NCI-H1417 treated with DMSO at 0.1 percent for 48 hours (cell line): ENCODE measurements around the gene AK2.
"Not testable (repeated sequence)": the region's sequence is repeated elsewhere in the genome, so short reads cannot be mapped to it uniquely, and the experiment has no call there.

Experiments
- DNase-seq: peaks from one replicate; lab custom pipeline; 2025; lab: John Stamatoyannopoulos, UW

The AK2 gene

DNA sequence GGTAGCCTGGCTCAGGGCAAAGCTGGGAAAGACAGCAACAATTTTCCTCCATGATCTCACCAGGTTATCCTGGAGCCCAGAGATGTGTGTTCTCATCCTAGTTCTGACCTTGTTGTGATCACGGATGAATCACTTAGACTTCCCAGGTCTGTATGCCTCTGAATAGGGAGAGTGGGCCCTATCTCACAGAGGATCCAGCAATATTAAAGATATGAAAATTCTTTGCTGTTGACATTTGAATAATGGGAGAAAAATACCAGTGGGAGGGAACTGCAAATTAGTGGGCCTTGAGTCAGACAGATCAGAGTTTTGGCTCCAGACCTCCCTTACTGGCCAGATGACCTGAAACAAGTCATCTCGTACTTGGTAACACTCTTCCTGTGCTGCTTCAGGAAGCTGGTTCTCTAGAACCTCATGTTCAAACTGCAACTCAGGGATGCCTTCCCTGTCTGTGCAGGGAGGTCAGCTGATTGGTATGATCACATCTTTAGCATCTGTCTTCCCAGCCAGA lies 39.2 kb downstream of the AK2 start:
- DNase-seq: no peak

DNA sequence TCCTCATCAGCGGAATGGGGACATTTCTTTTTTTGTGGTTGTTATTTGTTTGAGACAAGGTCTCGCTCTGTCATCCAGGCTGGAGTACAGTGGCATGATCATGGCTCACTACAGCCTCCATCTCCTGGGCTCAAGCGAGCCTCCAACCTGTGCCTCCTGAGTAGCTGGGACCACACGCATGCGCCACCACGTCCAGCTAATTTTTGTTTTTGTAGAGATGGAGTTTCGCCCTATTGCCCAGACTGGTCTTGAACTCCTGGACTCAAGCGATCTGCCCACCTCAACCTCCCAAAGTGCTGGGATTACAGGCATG lies 43.4 kb downstream of the AK2 start:
- DNase-seq: not testable (repeated sequence)

DNA sequence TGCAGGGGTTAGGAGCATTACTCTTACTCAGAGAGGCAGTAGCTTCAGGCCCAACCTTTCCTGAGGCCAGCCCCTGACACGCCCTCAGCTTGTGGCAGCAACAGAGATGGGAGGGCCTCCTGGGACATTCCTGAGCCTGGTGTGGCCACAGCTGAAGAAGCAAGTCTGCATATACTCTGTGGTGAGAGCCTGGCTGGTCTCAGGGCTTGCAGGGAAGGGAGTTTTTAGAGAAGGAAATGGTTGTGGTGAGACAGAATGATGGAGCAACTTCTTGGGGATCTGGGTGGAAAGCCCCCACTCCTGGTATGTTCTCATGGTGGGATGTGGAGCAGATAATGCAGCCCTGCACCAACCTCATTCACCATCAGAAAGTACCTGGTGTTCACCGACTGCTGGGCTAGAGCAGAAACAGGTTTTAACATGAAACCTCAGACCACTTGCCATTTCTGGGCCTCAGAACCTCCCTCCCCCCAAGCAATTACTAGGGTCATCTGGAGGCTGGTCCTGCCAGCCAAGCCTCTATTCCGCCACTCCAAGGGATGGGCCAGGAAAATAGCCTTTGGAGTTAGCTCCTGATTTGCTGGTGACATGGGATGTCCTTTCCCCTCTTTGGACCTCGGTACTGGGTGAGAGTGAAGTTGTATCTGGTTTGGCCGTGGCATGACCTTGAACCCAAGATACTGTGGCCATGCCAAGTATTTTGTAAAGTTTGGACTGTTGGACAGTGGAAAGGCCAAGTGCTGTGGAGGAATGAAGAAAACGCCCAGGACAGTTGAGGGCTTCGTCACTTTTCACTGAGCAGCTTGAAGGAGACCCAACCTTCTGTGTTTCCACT lies 44.0 kb downstream of the AK2 start:
- no peak for DNase-seq

DNA sequence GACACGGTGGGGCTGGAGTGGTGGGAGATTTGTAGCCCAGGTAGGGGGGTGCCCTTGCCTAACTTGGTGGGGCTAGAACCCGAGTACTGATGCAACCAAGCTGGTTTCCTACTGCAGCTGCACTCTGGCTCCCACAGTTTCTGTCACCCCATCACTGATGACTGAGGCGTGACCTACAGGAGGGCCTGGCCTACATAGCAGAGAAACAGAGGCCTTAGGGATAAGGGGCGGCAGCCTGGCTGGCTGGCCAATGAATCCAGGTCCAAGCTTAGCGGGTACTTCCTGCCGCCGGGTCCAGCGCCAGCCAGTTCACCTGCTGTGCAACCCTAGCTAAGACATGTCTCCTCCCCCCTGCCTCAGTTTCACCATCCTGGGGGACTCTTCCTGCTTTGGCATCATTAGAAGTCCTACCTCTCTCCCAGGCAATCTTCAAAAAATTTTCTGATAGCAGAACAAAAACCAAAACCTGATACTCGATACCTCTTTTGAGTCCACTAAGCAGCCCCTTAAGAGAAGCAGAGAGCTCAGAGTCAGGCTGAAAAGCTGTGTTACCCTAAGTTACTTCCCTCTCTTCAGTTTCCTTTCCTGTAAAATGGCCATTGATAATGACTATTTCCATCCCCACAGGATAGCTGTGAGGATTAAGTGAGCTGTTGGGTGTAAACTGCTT lies 44.7 kb downstream of the AK2 start:
- DNase-seq: no peak

DNA sequence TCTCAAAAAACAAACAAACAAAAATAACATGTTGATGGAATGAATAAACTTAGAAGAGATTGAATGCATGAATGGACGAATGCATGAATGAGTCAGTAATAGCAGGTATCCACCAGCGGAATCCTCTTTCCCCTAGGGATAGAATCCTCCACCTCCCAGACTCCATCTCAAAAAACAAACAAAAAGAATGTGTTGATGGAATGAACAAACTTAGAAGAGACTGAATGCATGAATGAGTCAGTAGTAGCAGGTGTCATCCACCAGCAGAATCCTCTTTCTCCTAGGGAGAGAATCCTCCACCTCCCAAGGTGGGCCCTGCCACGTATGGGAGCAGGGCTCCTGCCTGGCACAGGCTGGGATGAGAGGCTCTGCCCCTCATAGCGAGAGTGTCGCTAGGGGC lies 45.3 kb downstream of the AK2 start:
- no peak for DNase-seq

DNA sequence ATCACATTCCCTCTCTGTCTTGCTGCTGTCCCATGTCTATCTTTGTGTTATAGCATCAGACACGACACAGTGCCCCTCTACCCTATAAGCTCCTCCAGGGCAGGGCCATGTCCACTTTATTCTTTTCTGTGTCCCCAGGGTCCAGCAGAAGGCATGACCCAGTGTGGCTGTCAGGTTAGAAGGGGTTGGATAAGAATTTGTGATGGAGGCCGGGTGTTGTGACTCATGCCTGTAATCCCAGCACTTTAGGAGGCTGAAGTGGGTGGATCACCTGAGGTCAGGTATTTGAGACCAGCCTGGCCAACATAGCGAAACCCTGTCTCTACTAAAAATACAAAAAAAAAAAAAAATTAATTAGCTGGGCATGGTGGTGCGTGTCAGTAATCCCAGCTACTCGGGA lies 45.8 kb downstream of the AK2 start:
- no peak for DNase-seq

DNA sequence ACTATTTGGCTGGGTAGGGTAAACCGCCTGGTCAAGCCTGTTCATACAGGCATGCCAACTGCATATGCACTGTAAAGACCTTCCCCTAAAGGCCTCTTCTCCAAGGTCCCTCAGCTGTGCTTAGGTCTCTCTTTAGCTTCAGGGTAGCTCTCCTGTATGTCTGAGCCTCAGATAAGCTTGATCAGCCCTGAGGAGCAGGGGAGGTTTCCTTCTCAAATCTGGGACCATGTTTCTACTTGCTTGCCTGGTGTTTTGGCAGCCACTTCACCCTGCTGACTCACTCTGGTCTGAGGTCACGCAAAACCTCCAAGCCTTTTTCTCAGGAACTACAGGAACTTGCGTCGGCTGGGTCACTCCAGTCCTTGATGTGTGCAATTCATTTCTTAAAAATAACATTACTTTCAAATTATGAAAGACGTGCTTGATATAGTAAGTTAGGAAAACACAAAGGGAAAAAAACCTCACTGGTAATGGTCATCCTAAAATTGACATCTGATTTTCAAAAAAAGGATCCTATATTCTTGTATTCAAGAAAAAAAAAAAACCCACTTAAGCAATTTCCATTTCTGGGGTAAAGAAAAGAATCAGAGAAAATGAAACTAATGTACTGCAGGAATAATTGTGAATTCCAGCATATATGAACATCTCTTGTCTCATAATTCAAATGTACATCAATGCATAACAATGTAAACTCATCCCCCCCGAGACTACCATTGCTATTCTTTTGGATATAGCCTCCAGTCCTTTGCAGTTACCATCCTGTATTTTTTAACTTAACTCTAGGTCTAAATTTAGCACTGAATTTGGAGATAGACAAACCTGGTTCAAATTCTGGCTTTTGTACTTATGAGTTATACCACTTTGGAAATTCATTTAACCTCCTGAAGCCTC lies 47.3 kb downstream of the AK2 start:
- no peak for DNase-seq

DNA sequence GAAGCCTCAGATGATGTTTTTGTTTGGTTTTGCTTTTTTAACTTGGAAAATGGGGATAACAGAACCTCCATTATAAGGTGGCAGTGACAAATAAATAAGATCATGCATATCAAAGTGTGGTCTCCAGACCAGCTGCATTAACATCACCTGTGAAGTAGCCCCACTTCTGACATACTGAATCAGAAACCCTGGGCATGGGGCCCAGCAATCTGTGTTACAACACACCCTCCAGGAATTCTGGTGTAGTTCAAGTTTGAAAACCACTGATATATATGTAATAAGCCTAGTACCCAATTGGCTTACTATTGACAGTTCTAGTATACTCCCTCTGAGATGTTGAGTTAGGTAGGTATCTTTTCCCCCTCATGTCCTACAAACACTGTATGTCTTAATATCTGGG lies 48.0 kb downstream of the AK2 start:
- no peak for DNase-seq

DNA sequence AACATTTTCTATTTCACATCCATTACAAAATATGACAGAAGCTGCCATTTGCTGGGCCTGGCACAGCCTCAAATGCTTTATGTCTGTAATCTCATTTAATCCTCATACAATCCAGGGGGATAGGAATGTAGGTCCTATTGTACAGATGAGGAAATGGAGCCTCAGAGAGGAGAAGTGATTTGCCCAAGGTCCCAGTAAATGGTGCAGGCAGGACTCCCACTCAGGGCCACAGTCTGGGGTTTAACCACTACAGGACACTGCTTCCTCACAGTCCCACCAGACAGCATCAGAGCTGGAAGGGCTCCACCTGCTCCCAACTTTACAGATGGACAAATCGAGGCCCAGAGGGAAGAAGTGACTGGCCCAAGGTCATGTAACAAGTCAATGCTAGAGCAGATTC lies 51.5 kb downstream of the AK2 start:
- DNase-seq: no peak

DNA sequence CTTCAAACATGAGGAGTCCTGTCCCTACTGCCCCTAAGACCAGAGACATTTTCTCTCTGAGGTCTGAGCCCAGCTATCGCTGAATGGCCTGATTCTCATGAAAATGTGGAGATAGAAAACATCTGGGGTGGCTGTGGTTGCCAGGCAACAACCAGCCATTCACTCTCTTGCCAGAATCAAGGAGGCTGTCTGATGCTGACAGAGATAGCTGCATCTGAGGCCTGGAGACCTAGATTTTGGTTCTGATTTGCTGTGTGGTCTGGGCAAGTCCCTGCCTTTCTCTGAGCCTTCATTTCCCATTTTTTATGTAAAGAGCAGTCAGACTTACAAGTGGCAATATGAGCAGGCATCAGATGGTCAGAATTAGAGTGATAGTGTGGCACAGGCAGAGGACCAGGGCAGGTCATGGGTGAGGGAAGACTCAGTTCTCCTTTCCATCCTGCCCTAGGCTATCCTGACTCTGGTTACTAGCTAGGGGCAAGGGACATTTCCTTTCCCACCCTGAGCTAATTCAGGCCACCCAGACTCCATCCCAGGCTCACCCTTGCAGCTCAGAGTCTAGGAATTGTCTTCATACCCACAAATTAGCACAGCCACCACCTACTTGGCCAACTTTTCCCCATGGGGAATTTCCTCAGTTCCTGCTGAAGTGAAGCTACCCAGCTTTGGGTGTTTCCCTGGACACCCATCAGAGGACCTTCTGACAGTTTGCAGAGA lies 52.1 kb downstream of the AK2 start:
- DNase-seq: no peak

DNA sequence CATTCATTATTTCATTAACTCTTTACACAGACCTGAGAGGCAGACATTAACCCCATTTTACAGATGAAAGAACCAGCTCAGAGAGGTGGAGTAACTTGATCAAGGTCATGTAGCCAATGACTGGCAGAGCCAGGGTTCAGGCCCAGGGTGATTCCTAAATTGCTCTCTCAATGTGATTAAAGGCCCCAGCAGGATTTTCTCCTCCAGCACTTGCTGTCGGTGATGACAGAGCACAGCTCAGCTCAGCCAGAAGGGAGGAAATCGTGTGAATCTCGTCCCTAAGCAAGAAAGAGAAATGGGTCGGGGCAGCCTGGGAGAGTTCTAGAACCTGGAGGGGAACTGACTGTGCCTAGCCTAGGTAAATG lies 52.6 kb downstream of the AK2 start:
- no peak for DNase-seq

DNA sequence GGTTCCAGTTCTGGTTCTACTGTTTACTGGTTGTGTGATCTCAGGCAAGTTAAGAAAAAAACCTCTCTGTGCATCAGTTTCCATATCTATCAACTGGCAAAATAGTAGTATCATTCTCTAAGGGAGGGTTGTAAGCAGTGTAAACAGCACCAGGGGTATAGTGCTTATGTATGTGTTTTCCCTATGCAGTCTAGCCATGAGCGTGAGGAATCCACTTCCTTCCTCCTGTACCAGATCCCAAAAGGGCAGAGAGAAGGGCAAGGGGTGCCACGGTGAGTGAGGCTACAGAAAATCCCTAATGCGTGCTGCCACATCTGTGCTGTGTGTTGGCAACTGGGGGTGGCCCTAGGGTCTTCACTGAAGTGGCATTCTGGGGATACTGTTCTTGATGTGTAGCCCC lies 53.7 kb downstream of the AK2 start:
- DNase-seq: no peak

DNA sequence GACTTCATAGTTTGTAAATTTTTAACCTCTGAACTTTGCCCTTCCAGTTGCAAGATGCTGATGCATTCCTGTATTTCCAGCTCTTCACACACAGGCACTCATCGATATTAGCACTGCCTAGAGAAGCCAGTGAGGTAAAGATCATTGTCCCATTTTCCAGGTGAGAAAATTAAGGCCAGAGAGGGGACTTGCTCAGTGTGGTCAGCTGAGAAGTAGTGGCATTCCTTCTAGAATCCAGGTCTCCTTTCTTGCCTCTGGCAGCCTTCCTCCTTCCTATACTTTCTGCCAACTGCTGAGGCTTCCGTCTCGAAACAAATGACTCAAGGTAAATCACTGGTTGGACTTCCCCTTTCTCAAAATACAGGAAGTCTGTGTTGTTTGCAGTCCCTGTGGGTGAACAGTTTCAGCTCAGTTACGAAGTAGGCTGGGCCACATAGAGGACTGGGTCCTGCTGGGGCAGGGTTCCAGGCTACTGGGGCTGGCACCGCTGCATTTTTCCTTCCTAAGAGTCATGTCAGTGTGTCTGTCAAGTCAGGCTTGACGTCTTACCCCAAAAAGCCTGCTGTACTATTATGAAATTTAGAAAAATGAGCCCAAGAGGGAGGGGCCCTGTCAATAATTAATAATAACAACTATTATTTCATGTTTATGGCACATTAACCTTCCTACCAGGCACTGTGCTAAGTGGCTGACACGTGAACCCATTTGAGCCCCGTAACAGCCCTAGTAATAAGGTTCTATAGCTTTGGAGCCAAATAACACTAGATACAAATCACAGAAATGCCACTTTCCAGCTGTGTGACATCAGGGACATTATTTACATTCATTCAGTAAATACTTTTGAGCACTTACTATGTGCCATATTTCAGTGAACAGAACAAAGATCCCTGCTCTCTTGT lies 55.4 kb downstream of the AK2 start:
- peak; percentile 9 for DNase-seq

DNA sequence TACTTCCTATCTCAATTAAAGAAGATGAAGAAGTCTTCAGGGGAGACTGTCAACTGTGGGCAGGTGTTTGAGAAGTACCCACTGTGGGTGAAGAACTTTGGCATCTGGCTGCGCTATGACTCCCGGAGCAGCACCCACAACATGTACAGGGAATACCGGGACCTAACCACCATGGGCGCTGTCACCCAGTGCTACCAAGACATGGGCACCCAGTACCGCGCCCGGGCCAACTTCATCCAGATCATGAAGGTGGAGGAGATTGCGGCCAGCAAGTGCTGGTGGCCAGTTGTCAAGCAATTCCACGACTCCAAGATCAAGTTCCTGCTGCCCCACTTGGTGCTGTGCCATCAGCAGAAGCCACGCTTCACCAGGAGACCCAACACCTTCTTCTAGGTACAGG lies 56.6 kb downstream of the AK2 start:
- no peak for DNase-seq

DNA sequence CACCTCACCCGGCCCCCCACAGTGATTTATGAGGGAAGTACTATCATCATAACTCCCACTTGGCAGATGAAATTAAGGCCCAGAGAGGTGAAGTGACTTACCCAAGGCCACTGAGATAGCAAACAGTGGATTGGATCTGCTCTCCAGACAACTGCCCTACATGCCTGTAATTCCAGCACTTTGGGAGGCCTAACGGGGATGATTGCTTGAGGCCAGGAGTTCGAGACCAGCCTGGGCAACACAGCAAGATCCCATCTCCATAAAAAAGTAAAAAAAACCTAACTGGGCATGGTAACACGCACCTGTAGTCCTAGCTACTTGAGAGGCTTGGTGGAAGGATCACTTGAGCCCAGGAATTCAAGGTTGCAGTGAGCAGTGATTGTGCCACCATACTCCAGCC lies 57.8 kb downstream of the AK2 start:
- no peak for DNase-seq

DNA sequence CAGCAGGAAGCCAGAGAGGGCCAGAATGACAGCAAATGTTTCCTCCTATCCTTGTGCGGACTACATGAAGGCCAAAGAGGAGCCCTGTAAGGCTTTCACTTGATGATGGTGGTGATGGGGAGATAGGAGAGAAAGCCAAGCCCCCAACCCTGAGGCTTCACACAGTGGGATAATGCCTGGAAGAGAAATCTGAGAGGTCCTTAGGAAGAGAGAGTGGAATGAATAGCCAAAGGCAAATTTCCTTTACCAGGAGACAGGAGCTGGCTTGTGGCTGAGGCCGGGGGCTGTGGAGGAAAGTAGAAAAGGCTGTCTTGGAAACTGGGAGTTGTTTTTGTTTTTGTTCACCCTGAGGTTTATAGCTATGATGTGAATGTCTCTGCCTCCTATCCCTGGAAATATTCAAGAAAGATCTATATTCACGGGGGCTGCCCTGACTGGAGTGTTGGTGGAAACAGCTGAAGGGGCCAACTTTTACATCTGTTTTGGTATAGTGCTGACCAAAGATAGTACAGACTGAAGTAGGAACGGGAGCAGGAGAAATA lies 59.1 kb downstream of the AK2 start:
- DNase-seq: no peak

DNA sequence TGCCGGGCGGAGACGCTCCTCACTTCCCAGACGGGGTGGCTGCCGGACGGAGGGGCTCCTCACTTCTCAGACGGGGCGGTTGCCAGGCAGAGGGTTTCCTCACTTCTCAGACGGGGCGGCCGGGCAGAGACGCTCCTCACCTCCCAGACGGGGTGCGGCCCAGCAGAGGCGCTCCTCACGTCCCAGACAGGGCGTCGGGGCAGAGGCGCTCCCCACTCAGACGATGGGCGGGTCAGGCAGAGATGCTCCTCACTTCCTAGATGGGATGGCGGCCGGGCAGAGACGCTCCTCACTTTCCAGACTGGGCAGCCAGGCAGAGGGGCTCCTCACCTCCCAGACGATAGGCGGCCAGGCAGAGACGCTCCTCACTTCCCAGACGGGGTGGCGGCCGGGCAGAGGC lies 61.6 kb downstream of the AK2 start:
- not testable (repeated sequence) for DNase-seq

DNA sequence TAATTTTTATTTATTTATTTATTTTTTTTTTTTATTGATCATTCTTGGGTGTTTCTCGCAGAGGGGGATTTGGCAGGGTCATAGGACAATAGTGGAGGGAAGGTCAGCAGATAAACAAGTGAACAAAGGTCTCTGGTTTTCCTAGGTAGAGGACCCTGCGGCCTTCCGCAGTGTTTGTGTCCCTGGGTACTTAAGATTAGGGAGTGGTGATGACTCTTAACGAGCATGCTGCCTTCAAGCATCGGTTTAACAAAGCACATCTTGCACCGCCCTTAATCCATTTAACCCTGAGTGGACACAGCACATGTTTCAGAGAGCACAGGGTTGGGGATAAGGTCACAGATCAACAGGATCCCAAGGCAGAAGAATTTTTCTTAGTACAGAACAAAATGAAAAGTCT lies 63.2 kb downstream of the AK2 start:
- DNase-seq: not testable (repeated sequence)

DNA sequence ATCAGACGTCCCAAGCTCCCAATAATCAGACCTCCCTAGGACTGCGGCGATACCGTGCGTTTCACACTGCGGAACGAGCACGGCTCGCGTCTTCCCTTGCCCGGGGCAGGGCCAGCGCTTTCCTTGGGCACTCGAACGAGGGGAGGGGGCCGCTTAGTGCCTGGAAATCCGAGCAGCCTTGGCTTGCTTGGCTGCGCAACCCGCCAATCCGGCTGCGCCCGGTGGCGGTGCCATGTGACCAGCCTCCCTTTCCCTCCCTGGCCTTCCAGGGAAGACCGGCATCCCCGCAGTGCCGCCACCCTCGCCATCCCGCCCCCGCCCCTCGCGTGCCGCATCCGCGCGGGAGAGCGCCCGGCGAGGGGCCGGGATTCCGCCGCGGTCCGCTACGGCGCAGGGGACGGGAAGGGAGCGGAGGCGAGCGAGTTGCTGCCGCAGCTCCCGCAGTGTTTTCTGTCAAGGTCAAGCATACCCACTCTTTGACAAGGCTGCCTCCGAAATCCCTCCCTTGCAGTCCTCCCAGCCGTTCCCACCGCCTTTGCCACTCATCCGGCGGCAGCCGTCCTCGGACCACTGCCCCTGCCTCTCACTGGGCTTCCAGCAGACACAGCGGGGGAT lies 63.8 kb downstream of the AK2 start:
- DNase-seq: peak; percentile 10

DNA sequence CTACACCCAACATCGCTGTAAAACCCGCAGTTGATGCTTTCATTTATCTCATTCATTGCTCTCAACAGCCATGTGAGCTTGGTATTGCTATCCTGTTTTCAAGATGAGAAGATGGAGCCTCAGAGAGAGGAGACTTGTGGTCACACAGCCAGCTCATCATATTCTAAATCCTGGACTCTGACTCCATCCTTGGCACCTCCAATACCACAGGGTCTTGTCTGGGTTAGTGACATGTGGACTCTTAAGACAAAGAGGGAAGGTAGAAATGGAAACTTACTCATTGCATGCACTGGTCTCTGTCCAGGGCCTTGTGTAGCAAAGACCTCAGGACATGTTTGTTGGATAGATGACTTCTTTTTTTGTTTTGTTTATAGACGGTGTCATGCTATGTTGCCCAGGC lies 65.1 kb downstream of the AK2 start:
- DNase-seq: no peak
